Gastrocnemius medialis (tissue), 4 donors: ENCODE results near the gene ASTN2. TPM values are rescaled to one million over a fixed set of nuclear protein-coding genes. Genes with fewer than 3 reads are reported as not detected.

ENCODE experiments used
- ATAC-seq, 2 donors: fragments of 150-250 bp; one replicate each; pipeline ENCODE4 v1.9.1; 2016
- DNase-seq, 2 donors: peaks; one replicate each; pipeline ENCODE4 v3.0.0-alpha.2; 2019
- H3K27ac ChIP-seq, 4 donors: fragments of 200-600 bp; sonication (generic); 1 replicate in 1 of 4; 2 replicates in 3 of 4; pipeline ENCODE4 v1.5.1; 2016 to 2018; ENCODE audit warnings: mild to moderate bottlenecking in 2 of 4, moderate library complexity in 1 of 4
- H3K27me3 ChIP-seq, 3 donors: fragments of 200-600 bp; sonication (generic) in 2 of 3; 1 replicate in 1 of 3; 2 replicates in 2 of 3; pipeline versions ENCODE4 v1.5.1 to v1.6.0; 2016 to 2019; ENCODE audit warnings: mild to moderate bottlenecking in 1 of 3, moderate library complexity in 1 of 3
- H3K36me3 ChIP-seq, 2 donors: fragments of 200-600 bp; sonication (generic) in 1 of 2; one replicate each; pipeline ENCODE4 v1.5.1; 2017 to 2018
- H3K4me1 ChIP-seq, 2 donors: fragments of 200-600 bp; sonication (generic) in 1 of 2; one replicate each; pipeline ENCODE4 v1.5.1; 2016 to 2017; ENCODE audit warnings: mild to moderate bottlenecking in 2 of 2
- H3K4me3 ChIP-seq, 4 donors: fragments of 200-600 bp; sonication (generic) in 3 of 4; 1 replicate in 1 of 4; 2 replicates in 3 of 4; pipeline ENCODE4 v1.5.1; 2016 to 2019; ENCODE audit warnings: mild to moderate bottlenecking in 2 of 4
- H3K9me3 ChIP-seq, 3 donors: fragments of 200-600 bp; sonication (generic) in 2 of 3; 1 replicate in 1 of 3; 2 replicates in 2 of 3; pipeline ENCODE4 v1.5.1; 2016 to 2019
- POLR2A ChIP-seq, 2 donors: fragments of 450-650 bp; IDR thresholded peaks; one replicate each; pipeline ENCODE4 v1.6.1; 2017; ENCODE audit warnings: antibody characterized with exemption in 2 of 2, mild to moderate bottlenecking in 2 of 2, moderate library complexity in 2 of 2
- in situ Hi-C, 4 donors: fragments of 200-750 bp; cut with MboI; loops; one replicate each; pipeline versions ENCODE4 v1.15.0 to v1.8.0; 2017; ENCODE audit warnings: low sequenced_read_pairs in 4 of 4
- intact Hi-C: fragments of 100-400 bp; cut with DNase I; formaldehyde crosslinking; loops from one replicate; pipeline ENCODE4 v1.15.1; 2023; ENCODE audit warnings: low total_unique reads
- total RNA-seq, 4 donors: library from RNA; depleted of rRNA; stranded (reverse); fragments of >200 nt; gene quantifications; one replicate each; pipeline versions ENCODE4 v1.1.0 to v1.2.3, GENCODE V29; 2016
- TF ChIP-seq, protein P1 (sequence below), 5 experiments: fragments of 450-650 bp in 3 of 5; fragments of 200-600 bp in 2 of 5; sonication (generic) in 2 of 5; IDR thresholded peaks in 4 of 5; conservative IDR thresholded peaks in 1 of 5; 1 replicate in 4 of 5; 2 replicates in 1 of 5; pipeline ENCODE4 v1.5.1; 2016 to 2019; ENCODE audit warnings: antibody characterized with exemption in 5 of 5, mild to moderate bottlenecking in 3 of 5, moderate library complexity in 3 of 5

The ASTN2 gene
- total RNA-seq, 4 donors from 2014 or later: 2.5 to 4.6 (median 3.7) TPM

DNA sequence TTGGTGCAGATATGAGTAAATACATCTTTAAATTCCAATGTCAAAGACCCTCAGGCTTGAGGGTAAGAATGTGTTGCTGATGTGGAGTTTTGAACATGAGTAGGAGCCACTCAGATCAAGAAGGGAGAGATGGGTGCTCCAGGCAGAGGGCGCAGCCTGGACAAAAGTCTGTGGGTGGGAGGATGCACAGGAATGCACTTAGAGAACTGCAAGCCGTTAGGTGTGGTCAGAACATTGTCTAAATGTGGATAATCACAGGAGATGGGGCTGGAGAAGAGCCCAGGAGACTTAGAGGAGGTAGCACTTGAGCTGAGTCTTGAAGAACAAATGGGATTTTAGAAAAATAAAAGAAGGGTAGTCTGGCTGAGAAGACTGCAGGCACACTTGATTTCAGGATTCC, 1005.7 kb downstream of the ASTN2 start:
- intact Hi-C loops (no loop called here), in situ Hi-C loops (no loop called here)
- Histone ChIP-seq H3K27ac (no peak overlapping the region), H3K36me3 (no peaks in the 10 kb centered on the region), H3K9me3 (no peaks in the 10 kb centered on the region), H3K4me1 (no peaks in the 10 kb centered on the region), H3K27me3 (no peaks in the 10 kb centered on the region), H3K4me3 (no peak overlapping the region)
- ATAC-seq (no peak), DNase-seq (no peak)
- TF ChIP-seq, protein P1, sequence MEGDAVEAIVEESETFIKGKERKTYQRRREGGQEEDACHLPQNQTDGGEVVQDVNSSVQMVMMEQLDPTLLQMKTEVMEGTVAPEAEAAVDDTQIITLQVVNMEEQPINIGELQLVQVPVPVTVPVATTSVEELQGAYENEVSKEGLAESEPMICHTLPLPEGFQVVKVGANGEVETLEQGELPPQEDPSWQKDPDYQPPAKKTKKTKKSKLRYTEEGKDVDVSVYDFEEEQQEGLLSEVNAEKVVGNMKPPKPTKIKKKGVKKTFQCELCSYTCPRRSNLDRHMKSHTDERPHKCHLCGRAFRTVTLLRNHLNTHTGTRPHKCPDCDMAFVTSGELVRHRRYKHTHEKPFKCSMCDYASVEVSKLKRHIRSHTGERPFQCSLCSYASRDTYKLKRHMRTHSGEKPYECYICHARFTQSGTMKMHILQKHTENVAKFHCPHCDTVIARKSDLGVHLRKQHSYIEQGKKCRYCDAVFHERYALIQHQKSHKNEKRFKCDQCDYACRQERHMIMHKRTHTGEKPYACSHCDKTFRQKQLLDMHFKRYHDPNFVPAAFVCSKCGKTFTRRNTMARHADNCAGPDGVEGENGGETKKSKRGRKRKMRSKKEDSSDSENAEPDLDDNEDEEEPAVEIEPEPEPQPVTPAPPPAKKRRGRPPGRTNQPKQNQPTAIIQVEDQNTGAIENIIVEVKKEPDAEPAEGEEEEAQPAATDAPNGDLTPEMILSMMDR (IDR thresholded peaks at IDR 0.05 in 4 of 5, conservative IDR thresholded peaks at IDR 0.05 in 1 of 5): no peak
- no peak for TF ChIP-seq POLR2A (IDR thresholded peaks at IDR 0.05)

DNA sequence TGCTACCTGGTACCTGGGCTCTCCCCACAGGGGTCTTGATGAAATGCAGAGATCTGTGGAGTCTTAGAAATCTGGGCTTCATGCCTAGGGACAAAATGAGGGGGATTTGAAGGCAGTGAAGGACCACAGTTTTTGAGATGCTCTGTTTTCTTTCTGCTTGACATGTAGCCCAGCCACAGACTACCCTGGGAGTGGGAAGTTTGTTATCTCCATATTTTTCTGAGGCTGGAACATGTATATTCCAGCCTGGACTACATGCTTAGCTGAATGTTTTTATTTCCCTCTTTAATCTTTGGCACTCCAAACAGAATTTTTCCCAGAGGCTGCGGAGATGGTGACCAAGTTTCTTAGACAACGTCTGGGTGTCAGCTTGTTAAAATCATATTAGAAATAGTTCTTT, 1008.4 kb downstream of the ASTN2 start:
- Histone ChIP-seq H3K4me3 (no peak overlapping the region), H3K27me3 (no peaks in the 10 kb centered on the region), H3K27ac (no peak overlapping the region), H3K4me1 (no peaks in the 10 kb centered on the region), H3K9me3 (no peaks in the 10 kb centered on the region), H3K36me3 (no peaks in the 10 kb centered on the region)
- DNase-seq (no peak), ATAC-seq (no peak)
- intact Hi-C loops: no loop called here
- in situ Hi-C loops: no loop called here
- TF ChIP-seq POLR2A (IDR thresholded peaks at IDR 0.05): no peak
- TF ChIP-seq, protein P1 (IDR thresholded peaks at IDR 0.05 in 4 of 5, conservative IDR thresholded peaks at IDR 0.05 in 1 of 5): no peak

DNA sequence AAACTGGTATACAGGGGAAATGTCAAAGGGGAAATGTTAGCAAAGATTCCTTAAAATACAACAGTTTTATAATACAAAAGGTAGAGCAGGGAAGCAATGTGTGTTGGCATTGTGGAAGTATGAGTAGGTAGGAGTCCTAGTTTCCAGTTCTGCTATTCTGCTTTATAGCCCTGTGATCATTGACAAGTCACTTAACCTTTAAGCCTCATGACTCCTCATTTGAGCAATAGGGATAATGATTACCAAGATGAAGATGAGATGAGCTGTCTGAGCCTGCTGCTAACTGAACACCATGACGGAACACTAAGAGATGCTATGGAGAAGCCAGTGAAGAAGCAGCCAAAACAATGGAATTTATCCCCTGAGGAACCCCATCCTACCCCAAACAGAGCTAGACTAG, 1009.5 kb downstream of the ASTN2 start:
- no peak for TF ChIP-seq POLR2A (IDR thresholded peaks at IDR 0.05)
- TF ChIP-seq, protein P1 (IDR thresholded peaks at IDR 0.05 in 4 of 5, conservative IDR thresholded peaks at IDR 0.05 in 1 of 5): no peak
- no peaks in the 10 kb centered on the region for H3K9me3 ChIP-seq
- no peaks in the 10 kb centered on the region for H3K27me3 ChIP-seq
- in situ Hi-C loops: no loop called here
- no peak for DNase-seq
- H3K4me1 ChIP-seq: no peaks in the 10 kb centered on the region
- H3K27ac ChIP-seq: no peak overlapping the region
- intact Hi-C loops: no loop called here
- ATAC-seq: no peak
- H3K36me3 ChIP-seq: no peaks in the 10 kb centered on the region
- H3K4me3 ChIP-seq: no peak overlapping the region

DNA sequence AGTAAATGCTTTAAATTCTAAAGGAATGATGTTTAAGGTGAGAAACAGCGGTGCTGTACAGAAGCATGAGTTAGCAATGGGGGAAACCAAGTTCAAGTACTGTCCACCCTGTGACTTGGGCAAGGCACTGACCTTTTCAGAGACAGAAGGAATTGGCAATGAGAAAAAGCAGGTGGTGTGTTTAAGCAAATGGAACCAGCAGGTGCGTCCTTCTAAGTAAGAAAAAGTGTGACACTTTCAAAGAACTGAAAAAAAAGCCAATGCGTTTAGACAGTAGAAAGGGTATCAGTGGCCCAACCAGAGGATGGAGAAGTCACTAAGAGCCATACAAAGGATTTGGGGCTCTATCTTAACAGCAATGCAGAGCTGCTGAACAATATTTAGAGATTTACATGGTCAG, 1010.6 kb downstream of the ASTN2 start:
- no peaks in the 10 kb centered on the region for H3K27me3 ChIP-seq
- intact Hi-C loops: no loop called here
- H3K9me3 ChIP-seq: no peaks in the 10 kb centered on the region
- ATAC-seq: no peak
- no peak overlapping the region for H3K27ac ChIP-seq
- DNase-seq: no peak
- in situ Hi-C loops: no loop called here
- no peaks in the 10 kb centered on the region for H3K36me3 ChIP-seq
- H3K4me3 ChIP-seq: no peak overlapping the region
- no peak for TF ChIP-seq POLR2A (IDR thresholded peaks at IDR 0.05)
- TF ChIP-seq, protein P1 (IDR thresholded peaks at IDR 0.05 in 4 of 5, conservative IDR thresholded peaks at IDR 0.05 in 1 of 5): no peak
- H3K4me1 ChIP-seq: no peaks in the 10 kb centered on the region

DNA sequence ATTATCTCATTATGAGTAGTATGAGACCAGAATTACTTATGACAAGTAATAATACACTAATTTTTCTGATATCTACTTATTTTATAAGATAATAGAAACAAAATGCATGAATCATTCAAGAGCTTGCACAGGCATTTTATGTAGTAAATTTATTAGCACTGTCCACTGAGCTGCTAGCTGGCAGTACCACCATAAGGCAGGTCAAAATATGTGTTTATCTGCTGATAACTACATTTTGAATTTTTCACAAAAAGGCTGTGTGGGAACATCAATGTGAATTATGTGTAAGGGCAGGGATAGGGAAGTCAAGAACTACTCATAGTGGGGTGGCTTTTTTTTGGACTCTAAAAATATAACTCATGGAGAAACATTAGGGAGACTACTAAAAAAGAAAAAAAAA, 1011.7 kb downstream of the ASTN2 start:
- Histone ChIP-seq H3K27me3 (no peaks in the 10 kb centered on the region), H3K4me1 (no peaks in the 10 kb centered on the region), H3K27ac (no peak overlapping the region), H3K36me3 (no peaks in the 10 kb centered on the region), H3K9me3 (no peaks in the 10 kb centered on the region), H3K4me3 (no peak overlapping the region)
- DNase-seq (no peak), ATAC-seq (no peak)
- in situ Hi-C loops (no loop called here), intact Hi-C loops (no loop called here)
- TF ChIP-seq, protein P1 (IDR thresholded peaks at IDR 0.05 in 4 of 5, conservative IDR thresholded peaks at IDR 0.05 in 1 of 5): no peak
- TF ChIP-seq POLR2A (IDR thresholded peaks at IDR 0.05): no peak
